Neural cell (in vitro differentiated cells): ENCODE measurements around the gene RNF144A. TPM values are rescaled to one million over a fixed set of nuclear protein-coding genes. Genes with fewer than 3 reads are reported as not detected.

Experiments used
- H2AFZ ChIP-seq: fragments of 200-600, 300-800 bp; sonication (generic), shearing (Covaris generic); 2 replicates; pipeline ENCODE4 v1.6.0; 2014; ENCODE audit warnings: low read depth, mild to moderate bottlenecking, antibody characterized with exemption, low read length, moderate library complexity
- H3F3A ChIP-seq: fragments of 200-600 bp; shearing (Covaris generic); 2 replicates; pipeline ENCODE4 v1.6.1; 2016; ENCODE audit warnings: mild to moderate bottlenecking, moderate library complexity, mixed read lengths, antibody characterized with exemption, low read length; ENCODE audit not compliant: insufficient read depth, poor library complexity, severe bottlenecking
- H3K27ac ChIP-seq: fragments of 200-600, 300-800 bp; sonication (generic), shearing (Covaris generic); 2 replicates; pipeline ENCODE4 v1.5.1; 2014; ENCODE audit warnings: mild to moderate bottlenecking, low read length, moderate library complexity
- H3K27me3 ChIP-seq: fragments of 300-800, 200-600 bp; sonication (generic), shearing (Covaris generic); 2 replicates; pipeline ENCODE4 v1.6.0; 2014; ENCODE audit warnings: mild to moderate bottlenecking, low read depth, low read length, moderate library complexity; ENCODE audit not compliant: insufficient read depth
- H3K36me3 ChIP-seq: fragments of 300-800, 200-600 bp; sonication (generic), shearing (Covaris generic); 2 replicates; pipeline ENCODE4 v1.5.1; 2014; ENCODE audit warnings: mild to moderate bottlenecking, antibody characterized with exemption, low read length, moderate library complexity; ENCODE audit not compliant: insufficient read depth
- H3K4me2 ChIP-seq: fragments of 300-800, 200-600 bp; sonication (generic), shearing (Covaris generic); 2 replicates; pipeline ENCODE4 v1.6.0; 2014; ENCODE audit warnings: mild to moderate bottlenecking, low read length
- H3K4me3 ChIP-seq: fragments of 300-800, 200-600 bp; sonication (generic), shearing (Covaris generic); 2 replicates; pipeline ENCODE4 v1.5.1; 2014; ENCODE audit warnings: mild to moderate bottlenecking, low read length, moderate library complexity
- H3K79me2 ChIP-seq: fragments of 200-600 bp; shearing (Covaris generic); replicated peaks from 2 replicates; pipeline ENCODE4 v1.6.0; 2014; ENCODE audit warnings: mild to moderate bottlenecking, low read length, moderate library complexity; ENCODE audit not compliant: insufficient read depth
- H3K9ac ChIP-seq: fragments of 300-800, 200-600 bp; sonication (generic), shearing (Covaris generic); 2 replicates; pipeline ENCODE4 v1.6.1; 2016; ENCODE audit warnings: mild to moderate bottlenecking, low read length, mixed read lengths
- H3K9me2 ChIP-seq: fragments of 200-600 bp; shearing (Covaris generic); 2 replicates; pipeline ENCODE4 v1.6.1; 2016; ENCODE audit warnings: mild to moderate bottlenecking, low read length, mixed read lengths; ENCODE audit not compliant: insufficient read depth
- H3K9me3 ChIP-seq: fragments of 200-600, 300-800 bp; sonication (generic), shearing (Covaris generic); 2 replicates; pipeline ENCODE4 v1.6.1; 2016; ENCODE audit warnings: mild to moderate bottlenecking, mixed run types, low read length, moderate library complexity, mixed read lengths
- H4K20me1 ChIP-seq: fragments of 200-600 bp; shearing (Covaris generic); 2 replicates; pipeline ENCODE4 v1.6.1; 2016; ENCODE audit warnings: mild to moderate bottlenecking, mixed run types; ENCODE audit not compliant: insufficient read depth
- EP300 ChIP-seq: fragments of 450-650 bp; conservative IDR thresholded peaks from 2 replicates; pipeline ENCODE4 v1.6.1; 2014; ENCODE audit warnings: antibody characterized with exemption, mild to moderate bottlenecking, moderate library complexity; ENCODE audit not compliant: poor library complexity, severe bottlenecking
- EZH2 ChIP-seq: fragments of 200-600, 300-800 bp; shearing (Covaris generic), sonication (generic); IDR thresholded peaks from 2 replicates; pipeline ENCODE4 v1.6.1; 2014; ENCODE audit warnings: antibody characterized with exemption, low read length, borderline replicate concordance, mild to moderate bottlenecking; ENCODE audit not compliant: insufficient read depth, poor library complexity, severe bottlenecking
- MXI1 ChIP-seq: fragments of 450-650 bp; conservative IDR thresholded peaks from 2 replicates; pipeline ENCODE4 v1.6.1; 2014; ENCODE audit warnings: antibody characterized with exemption, mild to moderate bottlenecking; ENCODE audit not compliant: poor library complexity, severe bottlenecking
- POLR2AphosphoS5 ChIP-seq: IDR thresholded peaks from 2 replicates; pipeline ENCODE4 v1.6.1; 2012
- RAD21 ChIP-seq: fragments of 450-650 bp; conservative IDR thresholded peaks from 2 replicates; pipeline ENCODE4 v1.6.1; 2014; ENCODE audit warnings: antibody characterized with exemption, mild to moderate bottlenecking, moderate library complexity
- SMC3 ChIP-seq: fragments of 450-650 bp; conservative IDR thresholded peaks from 2 replicates; pipeline ENCODE4 v1.6.1; 2014; ENCODE audit warnings: antibody characterized with exemption, mild to moderate bottlenecking, moderate library complexity; ENCODE audit not compliant: poor library complexity
- TAF1 ChIP-seq: IDR thresholded peaks from 2 replicates; pipeline ENCODE4 v1.6.1; 2012; ENCODE audit warnings: low read depth
- polyA plus RNA-seq: library from polyadenylated mRNA; depleted of rRNA; stranded (reverse); fragments of >200 nt; gene quantifications from 2 replicates; pipeline ENCODE4 v1.2.3, GENCODE V29; 2014
- TF ChIP-seq, protein P1 (sequence below): IDR thresholded peaks from 2 replicates; pipeline ENCODE4 v1.6.1; 2012; ENCODE audit warnings: borderline replicate concordance
- TF ChIP-seq, protein P2 (sequence below): fragments of 450-650 bp; IDR thresholded peaks from 2 replicates; pipeline ENCODE4 v1.5.1; 2014; ENCODE audit warnings: antibody characterized with exemption, mild to moderate bottlenecking, moderate library complexity; ENCODE audit not compliant: poor library complexity, severe bottlenecking

Gene RNF144A
- polyA plus RNA-seq, 1 donor from 2014 or later = 26.9 TPM

DNA sequence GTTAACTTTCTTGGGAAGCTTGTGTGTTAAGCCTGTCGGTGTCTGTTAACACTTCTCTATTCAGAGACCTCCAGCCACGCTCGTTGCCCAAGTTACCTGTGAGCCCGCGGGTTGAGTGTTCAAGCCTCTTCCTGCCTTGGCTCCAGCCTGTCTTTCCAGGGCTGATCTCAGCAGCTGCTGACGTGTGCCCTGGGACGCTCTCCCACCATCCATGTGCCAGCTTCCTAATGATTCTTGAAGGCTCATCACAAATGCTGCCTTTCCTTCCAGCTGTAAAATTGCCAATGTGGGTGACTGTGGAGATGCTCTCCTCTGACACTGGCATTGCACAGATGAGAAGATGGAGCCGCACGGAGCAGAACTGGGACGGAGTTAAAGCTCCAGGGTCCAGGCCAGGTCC is 6.1 kb downstream of the RNF144A start:
- Histone ChIP-seq H3K4me2 (no peak overlapping the region), H3K9me3 (no peaks in the 10 kb centered on the region), H2AFZ (no peak overlapping the region), H3K9me2 (no peaks in the 10 kb centered on the region), H3K4me3 (no peak overlapping the region), H3K27me3 (no peaks in the 10 kb centered on the region), H3K27ac (no peak overlapping the region), H3K9ac (no peak overlapping the region), H3K79me2 (peaks cover 60% of the 10 kb centered on the region), H3K36me3 (no peaks in the 10 kb centered on the region), H3F3A (no peaks in the 10 kb centered on the region), H4K20me1 (no peaks in the 10 kb centered on the region)
- no peak for TF ChIP-seq EZH2
- TF ChIP-seq EP300 = no peak
- TF ChIP-seq, protein P1, sequence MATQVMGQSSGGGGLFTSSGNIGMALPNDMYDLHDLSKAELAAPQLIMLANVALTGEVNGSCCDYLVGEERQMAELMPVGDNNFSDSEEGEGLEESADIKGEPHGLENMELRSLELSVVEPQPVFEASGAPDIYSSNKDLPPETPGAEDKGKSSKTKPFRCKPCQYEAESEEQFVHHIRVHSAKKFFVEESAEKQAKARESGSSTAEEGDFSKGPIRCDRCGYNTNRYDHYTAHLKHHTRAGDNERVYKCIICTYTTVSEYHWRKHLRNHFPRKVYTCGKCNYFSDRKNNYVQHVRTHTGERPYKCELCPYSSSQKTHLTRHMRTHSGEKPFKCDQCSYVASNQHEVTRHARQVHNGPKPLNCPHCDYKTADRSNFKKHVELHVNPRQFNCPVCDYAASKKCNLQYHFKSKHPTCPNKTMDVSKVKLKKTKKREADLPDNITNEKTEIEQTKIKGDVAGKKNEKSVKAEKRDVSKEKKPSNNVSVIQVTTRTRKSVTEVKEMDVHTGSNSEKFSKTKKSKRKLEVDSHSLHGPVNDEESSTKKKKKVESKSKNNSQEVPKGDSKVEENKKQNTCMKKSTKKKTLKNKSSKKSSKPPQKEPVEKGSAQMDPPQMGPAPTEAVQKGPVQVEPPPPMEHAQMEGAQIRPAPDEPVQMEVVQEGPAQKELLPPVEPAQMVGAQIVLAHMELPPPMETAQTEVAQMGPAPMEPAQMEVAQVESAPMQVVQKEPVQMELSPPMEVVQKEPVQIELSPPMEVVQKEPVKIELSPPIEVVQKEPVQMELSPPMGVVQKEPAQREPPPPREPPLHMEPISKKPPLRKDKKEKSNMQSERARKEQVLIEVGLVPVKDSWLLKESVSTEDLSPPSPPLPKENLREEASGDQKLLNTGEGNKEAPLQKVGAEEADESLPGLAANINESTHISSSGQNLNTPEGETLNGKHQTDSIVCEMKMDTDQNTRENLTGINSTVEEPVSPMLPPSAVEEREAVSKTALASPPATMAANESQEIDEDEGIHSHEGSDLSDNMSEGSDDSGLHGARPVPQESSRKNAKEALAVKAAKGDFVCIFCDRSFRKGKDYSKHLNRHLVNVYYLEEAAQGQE = no peak
- TF ChIP-seq POLR2AphosphoS5 = no peak

DNA sequence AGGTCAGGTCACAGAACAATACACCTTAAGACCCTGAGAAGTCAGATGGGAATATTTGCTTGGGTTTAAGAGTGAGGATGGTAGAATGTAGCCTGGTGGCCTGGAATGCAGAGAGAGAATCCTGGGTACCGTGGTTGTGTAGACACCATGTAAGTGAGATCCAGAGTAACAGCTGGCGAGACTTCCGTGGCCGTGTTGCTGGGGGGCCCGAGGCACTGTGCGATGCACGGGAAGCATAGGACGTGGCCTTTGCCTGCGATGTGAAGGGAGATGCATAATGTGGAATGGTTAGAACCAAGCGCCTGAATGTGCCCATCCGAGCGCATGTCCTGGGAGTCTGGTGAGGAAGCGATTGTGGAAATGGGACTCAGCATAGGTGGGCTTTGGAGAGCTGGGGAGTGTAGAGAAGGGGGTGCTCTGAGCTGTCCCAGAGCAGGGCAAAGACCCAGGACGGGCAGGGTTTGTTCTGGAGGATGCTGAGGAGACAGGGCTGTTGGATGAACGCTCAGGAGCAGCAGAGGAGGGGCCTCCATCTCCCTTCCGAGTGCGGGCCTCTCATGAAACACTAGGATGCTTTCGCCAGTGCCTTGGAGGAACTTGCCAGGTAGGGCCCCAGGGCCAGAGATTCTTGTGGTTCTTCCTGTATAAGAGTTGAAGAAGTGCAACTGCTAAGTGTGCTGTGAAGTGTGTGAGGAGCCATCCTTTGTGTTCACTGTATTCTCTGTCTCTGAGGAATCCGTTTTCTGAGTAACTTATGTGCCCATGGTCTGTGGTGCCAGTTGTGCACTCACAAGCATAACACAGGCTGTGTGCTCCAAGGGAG is 7.1 kb downstream of the RNF144A start:
- TF ChIP-seq SMC3 = no peak
- no peak for TF ChIP-seq TAF1
- TF ChIP-seq, protein P1 = no peak
- no peak for TF ChIP-seq EP300
- no peak for TF ChIP-seq POLR2AphosphoS5
- TF ChIP-seq MXI1 = no peak
- no peak for TF ChIP-seq EZH2
- TF ChIP-seq, protein P2, sequence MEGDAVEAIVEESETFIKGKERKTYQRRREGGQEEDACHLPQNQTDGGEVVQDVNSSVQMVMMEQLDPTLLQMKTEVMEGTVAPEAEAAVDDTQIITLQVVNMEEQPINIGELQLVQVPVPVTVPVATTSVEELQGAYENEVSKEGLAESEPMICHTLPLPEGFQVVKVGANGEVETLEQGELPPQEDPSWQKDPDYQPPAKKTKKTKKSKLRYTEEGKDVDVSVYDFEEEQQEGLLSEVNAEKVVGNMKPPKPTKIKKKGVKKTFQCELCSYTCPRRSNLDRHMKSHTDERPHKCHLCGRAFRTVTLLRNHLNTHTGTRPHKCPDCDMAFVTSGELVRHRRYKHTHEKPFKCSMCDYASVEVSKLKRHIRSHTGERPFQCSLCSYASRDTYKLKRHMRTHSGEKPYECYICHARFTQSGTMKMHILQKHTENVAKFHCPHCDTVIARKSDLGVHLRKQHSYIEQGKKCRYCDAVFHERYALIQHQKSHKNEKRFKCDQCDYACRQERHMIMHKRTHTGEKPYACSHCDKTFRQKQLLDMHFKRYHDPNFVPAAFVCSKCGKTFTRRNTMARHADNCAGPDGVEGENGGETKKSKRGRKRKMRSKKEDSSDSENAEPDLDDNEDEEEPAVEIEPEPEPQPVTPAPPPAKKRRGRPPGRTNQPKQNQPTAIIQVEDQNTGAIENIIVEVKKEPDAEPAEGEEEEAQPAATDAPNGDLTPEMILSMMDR = no peak
- TF ChIP-seq RAD21 = no peak
- H2AFZ ChIP-seq = no peak overlapping the region
- no peaks in the 10 kb centered on the region for H3K36me3 ChIP-seq
- H3K27me3 ChIP-seq = no peaks in the 10 kb centered on the region
- no peaks in the 10 kb centered on the region for H3K9me3 ChIP-seq
- H3K79me2 ChIP-seq = peaks cover 60% of the 10 kb centered on the region
- H4K20me1 ChIP-seq = no peaks in the 10 kb centered on the region
- no peak overlapping the region for H3K9ac ChIP-seq
- no peaks in the 10 kb centered on the region for H3F3A ChIP-seq
- H3K9me2 ChIP-seq = no peaks in the 10 kb centered on the region
- H3K4me2 ChIP-seq = no peak overlapping the region
- no peak overlapping the region for H3K4me3 ChIP-seq
- H3K27ac ChIP-seq = no peak overlapping the region
